Lung (tissue), 12 donors: ENCODE data around the gene OR10A4. TPM values are rescaled to one million over a fixed set of nuclear protein-coding genes. Genes with fewer than 3 reads are reported as not detected.

Source experiments
- ATAC-seq: fragments of 200-7000 bp; cut with Tn5 transposase; one replicate; pipeline ENCODE4 v1.9.1; 2020; ENCODE audit warnings: moderate number of reproducible peaks; ENCODE audit not compliant: insufficient read depth, low FRiP score
- DNase-seq, 3 donors: peaks; one replicate each; pipeline ENCODE4 v3.0.0-alpha.2; 2013 to 2017
- H3K27ac ChIP-seq, 2 donors: one replicate each; pipeline ENCODE4 v1.5.1; 2013; ENCODE audit warnings: mild to moderate bottlenecking in 2 of 2, moderate library complexity in 2 of 2, control low read depth in 1 of 2, inconsistent platforms in 1 of 2, low read depth in 1 of 2, low read length in 1 of 2
- H3K27me3 ChIP-seq, 3 donors: one replicate each; pipeline ENCODE4 v1.5.1; 2013; ENCODE audit warnings: low read length in 2 of 3; ENCODE audit not compliant: control insufficient read depth in 3 of 3, insufficient read depth in 3 of 3
- H3K36me3 ChIP-seq, 4 donors: one replicate each; pipeline ENCODE4 v1.5.1; 2013; ENCODE audit warnings: low read length in 4 of 4, mild to moderate bottlenecking in 1 of 4, moderate library complexity in 1 of 4; ENCODE audit not compliant: control insufficient read depth in 4 of 4, insufficient read depth in 4 of 4
- H3K4me1 ChIP-seq, 5 donors: one replicate each; pipeline ENCODE4 v1.5.1; 2013; ENCODE audit warnings: low read length in 5 of 5, mild to moderate bottlenecking in 2 of 5, moderate library complexity in 1 of 5; ENCODE audit not compliant: control insufficient read depth in 5 of 5, insufficient read depth in 5 of 5
- H3K4me3 ChIP-seq: one replicate; pipeline ENCODE4 v1.5.1; 2013; ENCODE audit warnings: mild to moderate bottlenecking, control low read depth, moderate library complexity
- H3K9ac ChIP-seq, 2 donors: one replicate each; pipeline ENCODE4 v1.5.1; 2013; ENCODE audit warnings: low read length in 2 of 2, control low read depth in 1 of 2; ENCODE audit not compliant: insufficient read depth in 1 of 2
- H3K9me3 ChIP-seq, 4 donors: one replicate each; pipeline ENCODE4 v1.5.1; 2013; ENCODE audit warnings: low read length in 3 of 4, mild to moderate bottlenecking in 1 of 4, moderate library complexity in 1 of 4; ENCODE audit not compliant: control insufficient read depth in 4 of 4, insufficient read depth in 3 of 4
- WGBS, 2 donors: extraction: QIAGEN DNeasy Blood & Tissue Kit; methylation state at CpG; one replicate each; pipeline ENCODE4 v1.1.7; 2013; 5-methylcytosine and 5-hydroxymethylcytosine counted together
- polyA plus RNA-seq, 2 donors: library from polyadenylated mRNA; stranded (reverse); fragments of 200-250 nt; gene quantifications; one replicate each; pipeline ENCODE4 v1.2.1, GENCODE V29; 2013
- total RNA-seq, 2 donors: library from RNA; depleted of rRNA in 1 of 2; stranded (reverse); fragments of >200 nt in 1 of 2; gene quantifications; one replicate each; pipeline ENCODE4 v1.2.1, GENCODE V29; 2014 to 2021
- TF ChIP-seq, protein P1 (sequence below): IDR thresholded peaks from 2 replicates; pipeline ENCODE4 v1.5.1; 2012; ENCODE audit warnings: mild to moderate bottlenecking; ENCODE audit errors: control extremely low read depth, extremely low read depth
- donor health status: control.
- donor health status: control.
- donor health status: Bipolar disorder and iron deficiency.
- donor health status: healthy.
- donor health status: DM: yes; HTN: yes; CAD: no.

Gene OR10A4
- total and polyA plus RNA-seq, 4 donors, result not detected

DNA sequence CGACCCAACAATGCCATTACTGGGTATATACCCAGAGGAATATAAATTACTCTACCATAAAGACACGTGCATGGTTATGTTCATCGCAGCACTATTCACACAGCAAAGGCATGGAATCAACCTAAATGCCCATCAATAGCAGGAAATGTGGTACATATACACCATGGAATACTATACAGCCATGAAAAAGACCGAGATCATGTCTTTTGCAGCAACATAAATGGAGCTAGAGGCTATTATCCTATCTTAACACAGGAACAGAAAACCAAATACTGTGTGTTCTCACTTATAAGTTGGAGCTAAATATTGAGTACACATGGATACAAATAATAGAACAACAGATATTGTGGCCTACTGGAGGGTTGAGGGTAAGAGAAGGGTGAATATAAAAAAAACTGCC, 12.4 kb downstream of the OR10A4 start:
- no peak overlapping the region for H3K9ac ChIP-seq

DNA sequence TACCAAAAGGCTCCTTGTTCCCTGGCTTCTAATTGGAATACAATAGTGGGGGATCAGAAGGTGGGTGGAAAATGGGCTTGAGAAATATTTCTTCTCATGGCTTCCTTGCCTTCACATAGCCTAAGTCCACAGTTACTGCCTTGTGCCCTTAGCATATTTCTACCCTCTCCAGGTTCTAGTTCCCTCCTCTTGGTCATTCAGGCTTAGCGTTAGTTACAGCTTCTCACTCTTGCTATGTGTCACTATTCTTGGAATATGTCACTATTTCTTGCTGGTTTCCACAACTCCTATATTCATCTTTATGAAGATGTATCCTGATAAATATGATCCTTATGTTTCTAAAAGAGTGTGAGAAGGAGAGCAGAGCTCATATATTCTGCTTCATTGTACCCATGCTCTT, 13.4 kb downstream of the OR10A4 start:
- ATAC-seq, result no peak
- Histone ChIP-seq H3K27ac (no peak overlapping the region), H3K9ac (no peak overlapping the region), H3K36me3 (no peaks in the 10 kb centered on the region), H3K27me3 (no peaks in the 10 kb centered on the region), H3K4me3 (no peak overlapping the region), H3K9me3 (no peaks in the 10 kb centered on the region), H3K4me1 (no peaks in the 10 kb centered on the region)
- DNase-seq, result no peak
- WGBS, 2 donors, result 79 to 97% methylated on average over 1 of the region's 1 CpG
- TF ChIP-seq, protein P1, sequence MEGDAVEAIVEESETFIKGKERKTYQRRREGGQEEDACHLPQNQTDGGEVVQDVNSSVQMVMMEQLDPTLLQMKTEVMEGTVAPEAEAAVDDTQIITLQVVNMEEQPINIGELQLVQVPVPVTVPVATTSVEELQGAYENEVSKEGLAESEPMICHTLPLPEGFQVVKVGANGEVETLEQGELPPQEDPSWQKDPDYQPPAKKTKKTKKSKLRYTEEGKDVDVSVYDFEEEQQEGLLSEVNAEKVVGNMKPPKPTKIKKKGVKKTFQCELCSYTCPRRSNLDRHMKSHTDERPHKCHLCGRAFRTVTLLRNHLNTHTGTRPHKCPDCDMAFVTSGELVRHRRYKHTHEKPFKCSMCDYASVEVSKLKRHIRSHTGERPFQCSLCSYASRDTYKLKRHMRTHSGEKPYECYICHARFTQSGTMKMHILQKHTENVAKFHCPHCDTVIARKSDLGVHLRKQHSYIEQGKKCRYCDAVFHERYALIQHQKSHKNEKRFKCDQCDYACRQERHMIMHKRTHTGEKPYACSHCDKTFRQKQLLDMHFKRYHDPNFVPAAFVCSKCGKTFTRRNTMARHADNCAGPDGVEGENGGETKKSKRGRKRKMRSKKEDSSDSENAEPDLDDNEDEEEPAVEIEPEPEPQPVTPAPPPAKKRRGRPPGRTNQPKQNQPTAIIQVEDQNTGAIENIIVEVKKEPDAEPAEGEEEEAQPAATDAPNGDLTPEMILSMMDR, result no peak

More for the DNA sequence above, 12.4 kb downstream of the OR10A4 start:
- Histone ChIP-seq H3K9me3 (no peaks in the 10 kb centered on the region), H3K27me3 (no peaks in the 10 kb centered on the region), H3K27ac (no peak overlapping the region), H3K4me3 (no peak overlapping the region), H3K4me1 (no peaks in the 10 kb centered on the region), H3K36me3 (no peaks in the 10 kb centered on the region)
- ATAC-seq (no peak), DNase-seq (no peak)
- TF ChIP-seq, protein P1, result no peak
- 88 to 91% methylated on average over 4 of the region's 4 CpGs for WGBS, 2 donors

DNA sequence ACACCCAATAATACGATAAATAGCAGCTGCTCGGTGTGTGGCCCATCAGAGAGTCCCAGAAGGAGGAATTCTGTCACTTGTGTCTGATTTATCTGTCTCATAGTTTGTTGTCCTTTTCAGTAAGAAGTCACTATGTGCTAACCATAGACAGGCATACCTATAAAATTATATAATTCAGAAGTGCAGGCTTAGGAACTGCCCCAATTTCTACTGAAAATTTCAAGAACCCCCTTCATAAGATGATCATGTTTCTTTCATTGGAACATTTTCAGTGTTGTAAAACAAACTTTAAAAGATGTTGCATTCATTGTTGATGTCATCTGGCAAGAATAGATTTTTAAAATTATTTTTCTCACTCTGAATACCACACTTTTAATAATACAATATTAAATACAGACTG, 16.0 kb downstream of the OR10A4 start, which contains the start of gene OR2D2:
Gene OR2D2, minus strand, starts transcription at position 101 of the 400 bp plus-strand sequence. Its CDS starts 0 bp downstream, at position 101.
- Histone ChIP-seq H3K27me3 (no peaks in the 10 kb centered on the region), H3K27ac (no peak within 1 kb of the TSS), H3K4me3 (no peak within 1 kb of the TSS), H3K4me1 (no peaks in the 10 kb centered on the region), H3K36me3 (no peaks in the 10 kb centered on the region), H3K9ac (no peak within 1 kb of the TSS), H3K9me3 (no peaks in the 10 kb centered on the region)
- DNase-seq (no peak), ATAC-seq (no peak)
- 90 to 96% methylated on average over 2 of the region's 2 CpGs for WGBS, 2 donors
- TF ChIP-seq, protein P1, result no peak

DNA sequence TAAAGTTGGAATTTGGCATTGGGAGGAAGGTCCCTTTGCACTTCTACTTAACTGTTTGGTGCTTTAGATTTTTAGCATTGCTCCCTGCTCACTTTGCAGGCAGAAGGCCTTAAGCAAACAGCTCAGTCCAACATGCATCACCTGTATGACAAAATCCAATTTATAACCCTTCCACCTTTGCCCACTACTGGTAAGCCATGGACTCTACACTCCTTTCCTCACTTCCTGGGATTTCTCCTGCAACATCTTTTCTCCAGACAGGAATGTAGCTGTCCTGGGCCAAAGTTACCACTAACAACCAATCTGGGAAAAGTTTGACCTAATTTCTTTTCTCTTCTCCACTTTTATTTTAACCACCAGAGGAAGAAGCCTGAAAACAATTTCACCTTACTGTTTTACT, 17.7 kb downstream of the OR10A4 start:
- H3K9ac ChIP-seq, result no peak overlapping the region

More for the DNA sequence above, 17.7 kb downstream of the OR10A4 start:
- no peak overlapping the region for H3K4me3 ChIP-seq
- ATAC-seq, result no peak
- no peaks in the 10 kb centered on the region for H3K9me3 ChIP-seq
- no peaks in the 10 kb centered on the region for H3K4me1 ChIP-seq
- DNase-seq, result no peak
- no peak overlapping the region for H3K27ac ChIP-seq
- H3K36me3 ChIP-seq, result no peaks in the 10 kb centered on the region
- TF ChIP-seq, protein P1, result no peak
- no peaks in the 10 kb centered on the region for H3K27me3 ChIP-seq
